ENCODE measurements around the gene SDK1.

DNA sequence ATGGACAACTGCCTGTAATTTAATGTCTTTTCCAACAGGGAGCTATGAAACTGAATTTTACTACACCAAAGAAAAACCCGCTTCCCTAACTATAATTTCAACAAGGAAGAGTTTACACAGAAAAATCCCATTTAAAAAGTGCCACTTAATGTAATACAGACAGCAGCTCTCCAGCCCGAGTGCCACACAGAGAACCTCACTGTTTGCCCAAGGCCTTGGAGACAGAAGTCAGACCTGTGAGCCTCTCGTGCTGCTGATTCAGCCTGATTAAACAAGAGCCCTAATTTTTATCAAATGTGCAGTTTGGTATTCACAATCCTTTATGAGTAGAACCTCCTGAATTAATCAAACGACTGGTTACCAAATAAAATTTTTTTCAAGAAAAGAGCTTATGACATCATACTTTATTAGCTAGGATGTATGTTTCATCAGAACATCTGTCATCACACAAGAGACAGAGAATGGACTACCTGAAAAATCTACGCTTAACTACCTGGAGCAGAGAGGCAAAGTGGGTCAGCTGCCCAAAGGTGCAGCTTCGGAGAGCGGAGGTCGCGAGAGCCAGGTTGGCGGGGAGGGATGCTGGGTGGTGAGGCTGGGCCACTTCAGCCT lies 543.6 kb downstream of the SDK1 start:
- TF ChIP-seq, protein P1, sequence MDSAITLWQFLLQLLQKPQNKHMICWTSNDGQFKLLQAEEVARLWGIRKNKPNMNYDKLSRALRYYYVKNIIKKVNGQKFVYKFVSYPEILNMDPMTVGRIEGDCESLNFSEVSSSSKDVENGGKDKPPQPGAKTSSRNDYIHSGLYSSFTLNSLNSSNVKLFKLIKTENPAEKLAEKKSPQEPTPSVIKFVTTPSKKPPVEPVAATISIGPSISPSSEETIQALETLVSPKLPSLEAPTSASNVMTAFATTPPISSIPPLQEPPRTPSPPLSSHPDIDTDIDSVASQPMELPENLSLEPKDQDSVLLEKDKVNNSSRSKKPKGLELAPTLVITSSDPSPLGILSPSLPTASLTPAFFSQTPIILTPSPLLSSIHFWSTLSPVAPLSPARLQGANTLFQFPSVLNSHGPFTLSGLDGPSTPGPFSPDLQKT (IDR thresholded peaks at IDR 0.05; ENCODE audit: borderline replicate concordance, low read depth, low read length): no peak
- TF ChIP-seq, protein P2, sequence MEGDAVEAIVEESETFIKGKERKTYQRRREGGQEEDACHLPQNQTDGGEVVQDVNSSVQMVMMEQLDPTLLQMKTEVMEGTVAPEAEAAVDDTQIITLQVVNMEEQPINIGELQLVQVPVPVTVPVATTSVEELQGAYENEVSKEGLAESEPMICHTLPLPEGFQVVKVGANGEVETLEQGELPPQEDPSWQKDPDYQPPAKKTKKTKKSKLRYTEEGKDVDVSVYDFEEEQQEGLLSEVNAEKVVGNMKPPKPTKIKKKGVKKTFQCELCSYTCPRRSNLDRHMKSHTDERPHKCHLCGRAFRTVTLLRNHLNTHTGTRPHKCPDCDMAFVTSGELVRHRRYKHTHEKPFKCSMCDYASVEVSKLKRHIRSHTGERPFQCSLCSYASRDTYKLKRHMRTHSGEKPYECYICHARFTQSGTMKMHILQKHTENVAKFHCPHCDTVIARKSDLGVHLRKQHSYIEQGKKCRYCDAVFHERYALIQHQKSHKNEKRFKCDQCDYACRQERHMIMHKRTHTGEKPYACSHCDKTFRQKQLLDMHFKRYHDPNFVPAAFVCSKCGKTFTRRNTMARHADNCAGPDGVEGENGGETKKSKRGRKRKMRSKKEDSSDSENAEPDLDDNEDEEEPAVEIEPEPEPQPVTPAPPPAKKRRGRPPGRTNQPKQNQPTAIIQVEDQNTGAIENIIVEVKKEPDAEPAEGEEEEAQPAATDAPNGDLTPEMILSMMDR (tag by site-specific recombination; IDR thresholded peaks at IDR 0.05): no peak
- no peak for TF ChIP-seq GLI2 (tag by site-specific recombination; IDR thresholded peaks at IDR 0.05; ENCODE audit: borderline replicate concordance, low read depth)
- no peak for TF ChIP-seq ZNF146 (tag by site-specific recombination; IDR thresholded peaks at IDR 0.05)

Data from HEK293 (cell line).